ENCODE measurements around the gene TMOD4.

Gene TMOD4

DNA sequence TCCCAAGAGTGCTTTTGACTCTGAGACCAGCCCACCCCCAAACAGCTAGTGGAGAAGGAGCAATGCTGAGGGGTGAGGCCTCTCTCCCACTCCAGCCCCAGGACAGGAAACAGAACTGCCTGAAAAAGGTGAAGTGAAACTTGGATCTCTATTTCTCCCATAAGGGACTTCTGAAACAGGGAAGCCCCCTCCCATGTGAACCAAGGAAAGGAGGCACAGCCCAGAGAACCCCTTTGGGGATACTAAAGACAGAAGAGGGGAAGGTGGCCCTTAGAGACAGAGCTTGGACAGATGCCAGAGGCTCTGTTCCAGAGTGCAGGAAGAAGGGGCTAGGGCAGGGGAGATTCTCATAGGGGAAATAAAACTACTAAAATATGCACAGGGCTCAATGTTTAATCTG is 16.4 kb downstream of the TMOD4 start:
- Mint-ChIP-seq H3K4me1 (ENCODE audit: low read depth) (peaks cover 61% of the 10 kb centered on the region), H3K9me3 (no peaks in the 10 kb centered on the region), H3K4me3 (peak overlapping the region; percentile 91), H3K36me3 (ENCODE audit: low read depth) (peaks cover 61% of the 10 kb centered on the region), H3K27ac (peak overlapping the region; percentile 97), H3K27me3 (no peaks in the 10 kb centered on the region)
- no peak for DNase-seq

DNA sequence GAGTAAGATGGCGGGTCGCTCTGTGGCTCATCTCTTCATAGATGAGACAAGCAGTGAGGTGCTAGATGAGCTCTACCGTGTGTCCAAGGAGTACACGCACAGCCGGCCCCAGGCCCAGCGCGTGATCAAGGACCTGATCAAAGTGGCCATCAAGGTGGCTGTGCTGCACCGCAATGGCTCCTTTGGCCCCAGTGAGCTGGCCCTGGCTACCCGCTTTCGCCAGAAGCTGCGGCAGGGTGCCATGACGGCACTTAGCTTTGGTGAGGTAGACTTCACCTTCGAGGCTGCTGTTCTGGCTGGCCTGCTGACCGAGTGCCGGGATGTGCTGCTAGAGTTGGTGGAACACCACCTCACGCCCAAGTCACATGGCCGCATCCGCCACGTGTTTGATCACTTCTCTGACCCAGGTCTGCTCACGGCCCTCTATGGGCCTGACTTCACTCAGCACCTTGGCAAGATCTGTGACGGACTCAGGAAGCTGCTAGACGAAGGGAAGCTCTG is 17.0 kb downstream of the TMOD4 start:
- Mint-ChIP-seq H3K36me3 (ENCODE audit: low read depth) (peaks cover 58% of the 10 kb centered on the region), H3K4me1 (ENCODE audit: low read depth) (peaks cover 57% of the 10 kb centered on the region), H3K27ac (peak overlapping the region; percentile 97), H3K27me3 (no peaks in the 10 kb centered on the region), H3K4me3 (peak overlapping the region; percentile 91), H3K9me3 (no peaks in the 10 kb centered on the region)
- peak; percentile 52 for DNase-seq

DNA sequence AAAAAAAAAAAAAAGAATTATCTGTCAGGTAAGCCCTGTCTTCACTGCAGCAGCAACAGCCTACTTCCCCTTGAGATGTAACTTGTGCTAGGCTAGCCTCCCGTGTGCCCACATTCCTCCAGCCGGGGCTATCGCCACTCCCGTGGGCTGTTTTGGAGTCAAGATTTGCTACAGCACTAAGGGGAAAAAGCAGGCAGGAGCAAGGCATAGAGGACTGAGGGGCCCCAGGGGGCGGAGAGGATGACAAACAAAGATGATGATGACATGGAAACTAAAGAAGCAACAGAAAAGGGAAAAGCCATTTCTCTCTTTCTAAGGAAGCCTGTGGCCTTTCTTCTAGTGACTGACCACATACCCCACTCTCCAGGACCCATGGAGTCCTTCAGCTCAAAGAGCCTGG is 17.5 kb downstream of the TMOD4 start:
- H3K4me3 Mint-ChIP-seq = peak overlapping the region; percentile 91
- no peaks in the 10 kb centered on the region for H3K27me3 Mint-ChIP-seq
- DNase-seq = peak; percentile 79
- peaks cover 58% of the 10 kb centered on the region for H3K36me3 Mint-ChIP-seq (ENCODE audit: low read depth)
- peak overlapping the region; percentile 97 for H3K27ac Mint-ChIP-seq
- H3K9me3 Mint-ChIP-seq = no peaks in the 10 kb centered on the region
- peaks cover 57% of the 10 kb centered on the region for H3K4me1 Mint-ChIP-seq (ENCODE audit: low read depth)

DNA sequence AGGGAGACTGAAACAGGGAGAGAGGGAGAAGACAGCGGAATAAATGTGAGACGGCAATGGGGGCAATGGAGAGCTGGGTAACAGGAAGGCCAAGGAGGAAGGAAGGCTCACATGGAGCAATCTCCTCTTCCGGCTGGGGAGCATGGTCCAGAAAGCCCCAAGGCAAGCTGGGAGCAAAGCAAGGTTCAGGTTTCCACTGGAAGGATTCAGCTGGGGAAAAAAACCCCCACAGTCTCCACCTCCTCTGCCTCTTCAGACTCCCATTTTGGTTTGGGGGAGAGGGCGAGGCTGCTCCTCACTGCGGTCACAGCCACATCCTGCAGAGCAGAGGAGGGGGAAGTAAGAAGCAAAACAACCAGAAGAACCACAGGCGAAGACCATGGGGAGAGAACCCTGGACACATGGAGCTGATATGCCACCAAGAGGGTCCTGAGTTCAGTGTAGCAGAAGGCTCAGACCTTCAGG is 18.7 kb downstream of the TMOD4 start:
- peaks cover 49% of the 10 kb centered on the region for H3K4me1 Mint-ChIP-seq (ENCODE audit: low read depth)

DNA sequence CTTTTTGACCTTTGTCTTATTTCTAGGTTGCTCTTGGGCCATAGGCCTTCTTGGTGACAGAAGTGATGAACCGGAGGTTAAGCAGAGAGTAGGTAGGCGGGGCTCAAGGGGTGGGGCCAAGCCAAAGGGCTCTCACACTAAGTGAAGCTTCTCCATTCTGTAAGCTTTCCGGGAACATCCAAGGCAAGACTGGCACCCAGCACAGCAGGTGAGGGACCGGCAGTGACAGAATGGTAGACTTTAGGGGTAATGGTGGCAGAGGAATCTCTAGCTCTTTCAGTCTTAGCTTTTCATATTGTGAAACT is 19.3 kb downstream of the TMOD4 start, which contains the start of gene TNFAIP8L2:
TSS of gene TNFAIP8L2 (plus strand) at position 135 of the 305 bp plus-strand sequence. CDS start 2,049 bp downstream, outside the sequence.
- Mint-ChIP-seq H3K36me3 (ENCODE audit: low read depth) (peaks cover 48% of the 10 kb centered on the region), H3K4me3 (peak within 1 kb of the TSS; percentile 91), H3K27ac (peak within 1 kb of the TSS; percentile 97), H3K4me1 (ENCODE audit: low read depth) (peaks cover 43% of the 10 kb centered on the region), H3K9me3 (no peaks in the 10 kb centered on the region), H3K27me3 (no peaks in the 10 kb centered on the region)
- DNase-seq = peak; percentile 83

More for the DNA sequence above, 18.7 kb downstream of the TMOD4 start:
- H3K27ac Mint-ChIP-seq = peak overlapping the region; percentile 97
- no peaks in the 10 kb centered on the region for H3K9me3 Mint-ChIP-seq
- peaks cover 55% of the 10 kb centered on the region for H3K36me3 Mint-ChIP-seq (ENCODE audit: low read depth)
- DNase-seq = peak; percentile 72
- no peaks in the 10 kb centered on the region for H3K27me3 Mint-ChIP-seq
- peak overlapping the region; percentile 91 for H3K4me3 Mint-ChIP-seq

DNA sequence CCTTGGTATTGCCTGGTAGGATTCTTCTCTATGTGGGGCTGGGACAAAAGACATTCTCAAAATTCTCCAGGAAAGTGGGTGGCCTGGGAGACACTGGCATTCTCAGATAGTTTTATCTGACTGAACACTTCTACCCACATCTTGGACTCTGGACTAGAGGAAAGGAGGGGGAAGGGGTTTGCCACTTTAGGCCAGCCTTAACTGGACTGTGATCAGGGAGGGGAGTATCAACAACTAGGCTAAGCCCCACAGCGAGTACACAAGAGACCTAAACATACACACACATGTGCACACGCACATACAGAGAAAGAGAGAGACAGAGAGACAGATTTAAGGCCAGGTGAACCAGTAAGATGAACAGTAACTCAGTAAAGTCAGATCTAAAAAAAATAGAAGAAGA is 28.1 kb downstream of the TMOD4 start:
- H3K4me3 Mint-ChIP-seq = peak overlapping the region; percentile 83
- H3K27me3 Mint-ChIP-seq = peaks cover 4% of the 10 kb centered on the region
- no peaks in the 10 kb centered on the region for H3K36me3 Mint-ChIP-seq (ENCODE audit: low read depth)
- H3K9me3 Mint-ChIP-seq = no peaks in the 10 kb centered on the region
- H3K27ac Mint-ChIP-seq = no peak overlapping the region
- DNase-seq = no peak
- peaks cover 19% of the 10 kb centered on the region for H3K4me1 Mint-ChIP-seq (ENCODE audit: low read depth)

DNA sequence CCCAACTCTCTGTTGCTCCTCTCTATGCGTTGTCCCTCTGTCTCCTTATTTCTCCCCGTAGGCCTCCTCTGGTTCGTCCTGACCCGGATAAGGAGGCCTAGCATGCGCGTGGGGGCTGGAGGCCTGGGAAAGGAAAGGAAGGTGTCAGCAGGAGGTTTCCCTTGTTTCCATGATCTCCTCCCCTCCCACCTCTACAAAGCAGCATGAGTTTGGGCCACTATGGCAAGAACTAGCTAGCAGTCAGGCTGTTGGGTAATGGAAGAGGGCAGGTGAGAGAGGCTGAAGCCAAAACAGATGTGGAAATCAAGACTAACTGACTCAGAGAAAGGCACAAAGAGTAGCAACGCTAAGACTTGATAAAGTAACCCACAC is 28.7 kb downstream of the TMOD4 start:
- Mint-ChIP-seq H3K4me3 (peak overlapping the region; percentile 83), H3K36me3 (ENCODE audit: low read depth) (no peaks in the 10 kb centered on the region), H3K27me3 (peaks cover 4% of the 10 kb centered on the region), H3K9me3 (no peaks in the 10 kb centered on the region), H3K4me1 (ENCODE audit: low read depth) (peaks cover 19% of the 10 kb centered on the region), H3K27ac (peak overlapping the region; percentile 78)
- no peak for DNase-seq

DNA sequence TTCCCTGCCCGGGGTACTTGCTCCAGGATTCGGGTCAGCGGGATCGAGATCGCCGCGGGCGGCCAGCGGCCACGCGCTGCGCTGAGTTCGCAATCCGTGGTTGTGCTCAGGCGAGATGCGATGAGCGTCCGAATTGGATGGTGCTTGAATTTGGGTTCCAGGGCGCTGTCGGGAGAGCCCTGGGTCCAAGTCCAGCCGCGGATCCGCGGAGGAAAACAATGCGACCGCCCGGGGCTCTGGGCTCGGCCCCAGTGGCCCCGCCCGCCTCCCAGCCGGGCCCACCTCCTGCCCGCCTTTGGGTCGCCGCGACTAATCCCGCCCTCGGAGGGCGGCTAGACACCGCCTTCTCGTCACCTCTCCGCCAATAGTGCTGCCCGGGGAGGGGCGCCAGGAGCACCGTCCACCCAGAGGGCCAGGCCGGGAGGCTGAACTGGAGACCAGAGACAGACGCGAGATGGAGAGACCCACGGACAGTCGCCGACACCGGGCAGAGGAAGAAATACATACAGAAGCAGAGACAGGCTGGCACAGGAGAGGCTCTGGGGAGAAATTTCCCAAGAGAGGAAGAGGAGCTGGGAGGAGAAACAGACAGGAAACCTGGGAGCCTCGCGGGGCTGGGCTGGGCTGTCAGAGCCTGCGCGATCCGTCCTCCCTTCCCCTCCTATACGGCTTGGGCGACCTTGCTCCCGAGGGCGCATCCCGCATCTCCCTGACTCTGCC is 29.2 kb downstream of the TMOD4 start, which contains the start of gene SEMA6C:
TSS of gene SEMA6C (minus strand) at position 220 of the 720 bp plus-strand sequence. CDS start 4,010 bp downstream, outside the sequence.
- peak within 1 kb of the TSS; percentile 81 for H3K27ac Mint-ChIP-seq
- peak within 1 kb of the TSS; percentile 83 for H3K4me3 Mint-ChIP-seq
- no peaks in the 10 kb centered on the region for H3K36me3 Mint-ChIP-seq (ENCODE audit: low read depth)
- H3K9me3 Mint-ChIP-seq = no peaks in the 10 kb centered on the region
- peaks cover 4% of the 10 kb centered on the region for H3K27me3 Mint-ChIP-seq
- peak; percentile 91 for DNase-seq
- peaks cover 19% of the 10 kb centered on the region for H3K4me1 Mint-ChIP-seq (ENCODE audit: low read depth)

DNA sequence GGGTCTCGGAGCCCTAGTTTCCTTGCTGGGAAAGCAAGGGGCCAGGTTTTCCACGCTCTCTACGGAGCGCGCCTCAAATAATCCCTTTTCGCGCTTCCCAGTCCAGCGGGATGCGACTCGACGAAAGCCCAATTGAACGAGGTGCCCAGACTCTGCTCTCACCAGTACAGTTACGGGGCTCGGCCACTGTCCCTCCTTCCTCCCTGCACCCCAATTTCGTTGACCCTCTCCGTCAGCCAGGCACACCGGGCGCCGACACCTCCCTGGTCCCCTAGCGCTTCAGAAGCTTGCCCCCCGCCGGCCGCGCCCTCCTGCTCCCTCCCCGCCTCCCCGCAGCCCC is 29.7 kb downstream of the TMOD4 start:
- H3K36me3 Mint-ChIP-seq (ENCODE audit: low read depth) = no peaks in the 10 kb centered on the region
- H3K4me1 Mint-ChIP-seq (ENCODE audit: low read depth) = peaks cover 19% of the 10 kb centered on the region
- peaks cover 4% of the 10 kb centered on the region for H3K27me3 Mint-ChIP-seq
- no peak overlapping the region for H3K27ac Mint-ChIP-seq
- peak; percentile 47 for DNase-seq
- H3K9me3 Mint-ChIP-seq = no peaks in the 10 kb centered on the region
- H3K4me3 Mint-ChIP-seq = peak overlapping the region; percentile 83

DNA sequence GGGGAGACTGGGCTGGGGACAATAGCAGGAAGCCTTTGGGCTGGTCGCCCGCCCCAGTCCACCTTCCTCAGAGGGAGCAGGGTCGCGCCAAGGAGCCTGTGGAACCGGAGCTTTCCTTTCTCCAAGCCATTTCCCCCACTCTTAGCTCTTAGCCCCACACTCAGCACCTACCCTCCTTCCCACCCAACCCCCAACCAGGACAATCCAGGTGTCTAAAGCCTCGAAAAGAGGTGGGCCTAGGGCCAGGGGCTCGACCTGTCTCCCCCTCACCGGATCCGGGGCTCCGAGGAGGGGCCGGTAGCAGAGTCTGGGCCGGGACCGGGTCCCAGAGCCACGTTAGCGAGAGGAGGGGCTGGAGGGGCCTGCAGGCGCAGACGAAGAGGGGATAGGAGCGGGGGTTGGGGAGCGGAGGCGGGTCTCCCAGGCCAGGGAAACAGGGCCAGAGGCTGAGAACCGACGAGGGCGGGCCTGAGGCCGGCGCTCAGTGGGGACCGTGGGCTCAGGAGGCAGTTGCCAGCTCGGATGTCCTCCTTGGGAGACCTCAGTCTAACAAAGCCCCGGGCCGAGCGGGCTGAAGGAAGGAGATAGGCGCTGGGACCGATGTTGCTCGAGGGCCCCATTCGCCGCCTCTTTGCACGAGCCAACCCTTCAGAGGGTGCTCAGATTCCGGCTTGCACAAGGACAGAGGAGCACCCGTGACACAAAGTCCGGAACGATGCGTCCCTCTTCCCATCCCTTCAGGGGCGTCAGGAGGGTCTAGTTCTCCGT is 30.3 kb downstream of the TMOD4 start:
- peaks cover 19% of the 10 kb centered on the region for H3K4me1 Mint-ChIP-seq (ENCODE audit: low read depth)
- H3K4me3 Mint-ChIP-seq = peak overlapping the region; percentile 83
- no peaks in the 10 kb centered on the region for H3K9me3 Mint-ChIP-seq
- no peak overlapping the region for H3K27ac Mint-ChIP-seq
- no peaks in the 10 kb centered on the region for H3K36me3 Mint-ChIP-seq (ENCODE audit: low read depth)
- peaks cover 4% of the 10 kb centered on the region for H3K27me3 Mint-ChIP-seq
- DNase-seq = peak; percentile 63

DNA sequence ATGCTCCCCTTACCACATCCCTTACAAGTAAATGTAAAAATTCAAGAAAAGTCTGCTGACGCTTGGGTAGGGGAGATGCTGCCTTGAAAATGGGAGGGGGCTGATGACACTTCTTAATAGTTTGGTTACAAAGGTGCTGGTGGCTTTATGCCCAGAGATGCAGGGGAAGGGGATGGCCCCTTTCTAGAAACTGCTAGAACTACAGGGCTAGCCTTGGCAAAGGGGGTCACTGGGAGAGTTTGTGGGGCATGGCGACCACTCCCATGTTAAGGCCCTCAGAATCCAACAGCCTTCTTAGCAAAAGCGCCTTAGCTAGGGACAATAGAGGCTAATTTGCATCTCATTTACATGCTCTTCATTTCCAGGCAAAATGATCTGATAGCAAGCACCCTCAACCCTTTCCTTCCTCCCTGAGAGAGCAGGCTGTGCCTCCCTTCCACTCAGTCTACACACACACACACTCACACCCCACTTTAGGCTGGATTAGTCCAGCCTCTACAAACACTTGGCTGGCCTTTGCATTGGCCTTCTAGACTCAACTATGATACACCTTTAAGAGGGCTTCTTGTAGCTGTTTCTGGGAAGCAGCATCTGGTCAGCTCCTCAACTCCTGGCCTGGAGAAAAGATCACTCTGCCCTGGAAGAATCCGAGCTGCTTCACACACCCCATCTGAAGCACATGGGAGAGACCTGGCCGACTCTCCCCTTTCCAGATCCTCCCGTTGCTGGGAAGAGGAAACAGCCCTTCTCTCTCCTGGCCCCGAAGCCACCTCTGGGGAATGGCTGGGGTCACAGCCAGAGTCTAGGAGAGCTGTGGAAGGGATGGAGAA is 31.1 kb downstream of the TMOD4 start:
- Mint-ChIP-seq H3K9me3 (no peaks in the 10 kb centered on the region), H3K4me1 (ENCODE audit: low read depth) (peaks cover 19% of the 10 kb centered on the region), H3K27ac (no peak overlapping the region), H3K36me3 (ENCODE audit: low read depth) (no peaks in the 10 kb centered on the region), H3K27me3 (peaks cover 4% of the 10 kb centered on the region), H3K4me3 (no peak overlapping the region)
- DNase-seq = no peak

DNA sequence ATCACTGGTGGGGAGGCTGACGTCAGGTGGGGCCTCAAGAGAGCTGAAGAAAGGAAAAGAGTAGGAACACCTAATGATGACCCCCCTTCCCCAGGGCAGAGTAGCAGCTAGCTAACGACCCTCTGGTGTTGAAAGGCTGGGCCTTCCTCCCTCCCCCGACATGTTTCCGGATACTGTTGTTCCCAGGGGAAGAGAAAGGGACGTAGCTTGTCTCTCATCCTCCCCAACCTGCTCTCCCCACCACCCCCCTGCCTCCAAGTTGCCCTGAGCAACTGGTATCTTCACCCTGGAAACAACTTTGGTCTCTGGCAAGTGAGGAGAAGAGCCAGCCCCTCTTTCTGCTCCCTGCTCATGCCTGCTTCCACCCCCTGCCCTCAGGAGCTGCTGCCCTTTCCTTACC is 31.8 kb downstream of the TMOD4 start:
- H3K36me3 Mint-ChIP-seq (ENCODE audit: low read depth) = no peaks in the 10 kb centered on the region
- no peak overlapping the region for H3K27ac Mint-ChIP-seq
- no peak overlapping the region for H3K4me3 Mint-ChIP-seq
- H3K9me3 Mint-ChIP-seq = no peaks in the 10 kb centered on the region
- H3K27me3 Mint-ChIP-seq = peaks cover 4% of the 10 kb centered on the region
- peak; percentile 27 for DNase-seq
- peaks cover 19% of the 10 kb centered on the region for H3K4me1 Mint-ChIP-seq (ENCODE audit: low read depth)

DNA sequence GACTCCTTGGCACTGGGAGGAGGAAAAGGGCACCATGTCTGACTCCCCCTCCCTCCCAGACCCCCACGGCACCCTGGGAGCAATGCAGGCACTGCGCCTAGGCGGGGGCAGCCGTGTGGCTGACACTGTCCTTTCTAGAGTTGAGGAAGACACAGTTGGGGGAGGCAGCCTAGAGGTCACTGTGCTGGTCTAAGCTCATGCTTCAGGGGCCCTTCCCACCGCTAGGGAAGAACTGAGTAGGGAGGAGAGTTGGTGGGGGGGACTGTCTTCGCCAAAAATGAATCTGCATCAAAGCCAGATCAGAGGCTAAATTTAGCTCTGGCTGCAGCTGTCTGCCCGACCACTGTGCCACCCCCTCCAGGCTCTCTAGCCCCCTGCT is 32.7 kb downstream of the TMOD4 start:
- DNase-seq = peak; percentile 22
- no peak overlapping the region for H3K27ac Mint-ChIP-seq
- no peaks in the 10 kb centered on the region for H3K9me3 Mint-ChIP-seq
- peaks cover 19% of the 10 kb centered on the region for H3K4me1 Mint-ChIP-seq (ENCODE audit: low read depth)
- no peaks in the 10 kb centered on the region for H3K36me3 Mint-ChIP-seq (ENCODE audit: low read depth)
- H3K27me3 Mint-ChIP-seq = peaks cover 4% of the 10 kb centered on the region
- no peak overlapping the region for H3K4me3 Mint-ChIP-seq

DNA sequence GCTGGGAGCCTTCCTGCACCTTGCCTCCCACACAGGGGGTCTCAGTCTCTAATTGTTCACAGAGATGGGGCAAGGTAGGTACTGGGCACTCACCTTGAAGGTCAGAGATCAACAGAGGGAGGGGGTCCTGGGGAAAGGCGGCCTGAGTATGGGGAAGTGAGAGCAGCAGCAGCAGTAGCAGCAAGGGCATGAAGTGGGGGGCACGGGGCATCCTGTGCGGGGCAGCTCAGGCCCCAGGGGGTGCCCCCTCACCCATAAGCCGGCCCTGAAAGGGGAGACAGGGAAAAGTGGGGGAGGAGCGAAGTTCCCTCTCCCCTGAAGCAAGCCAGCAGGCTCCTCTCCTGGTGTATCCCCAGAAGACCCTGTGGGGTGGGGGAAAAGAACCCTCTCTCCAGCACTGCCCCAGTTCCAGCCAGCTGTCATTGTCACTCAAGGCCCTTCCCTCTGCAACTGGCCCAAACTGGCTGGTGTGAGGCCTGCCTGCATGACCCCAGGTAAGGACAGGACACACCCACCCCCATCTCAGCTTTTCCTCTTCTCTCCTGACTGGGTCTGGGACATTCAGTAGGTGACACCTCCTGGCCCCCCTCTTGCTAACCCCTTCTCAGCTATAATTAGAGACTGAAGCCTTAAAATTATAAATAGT is 33.2 kb downstream of the TMOD4 start:
- Mint-ChIP-seq H3K9me3 (no peaks in the 10 kb centered on the region), H3K27me3 (peaks cover 4% of the 10 kb centered on the region), H3K36me3 (ENCODE audit: low read depth) (no peaks in the 10 kb centered on the region), H3K27ac (no peak overlapping the region), H3K4me3 (no peak overlapping the region), H3K4me1 (ENCODE audit: low read depth) (peaks cover 17% of the 10 kb centered on the region)
- peak; percentile 13 for DNase-seq
